Suprapubic skin (tissue), 4 donors: Measurements from ENCODE around the gene RASGEF1C.

ENCODE experiments used
- POLR2A ChIP-seq, 2 donors: fragments of 450-650 bp; IDR thresholded peaks; one replicate each; pipeline ENCODE4 v1.6.1; 2017; ENCODE audit warnings: antibody characterized with exemption in 2 of 2, mild to moderate bottlenecking in 2 of 2, moderate library complexity in 2 of 2
- POLR2AphosphoS5 ChIP-seq, 3 donors: sonication (generic); formaldehyde crosslinking; IDR thresholded peaks; one replicate each; pipeline ENCODE4 v1.6.1; 2017; ENCODE audit warnings: antibody characterized with exemption in 3 of 3
- TF ChIP-seq, protein P1 (sequence below), 2 donors: fragments of 200-600 bp in 1 of 2; fragments of 450-650 bp in 1 of 2; sonication (generic) in 1 of 2; IDR thresholded peaks; one replicate each; pipeline ENCODE4 v1.5.1; 2016 to 2019; ENCODE audit warnings: antibody characterized with exemption in 2 of 2, mild to moderate bottlenecking in 1 of 2, moderate library complexity in 1 of 2

DNA sequence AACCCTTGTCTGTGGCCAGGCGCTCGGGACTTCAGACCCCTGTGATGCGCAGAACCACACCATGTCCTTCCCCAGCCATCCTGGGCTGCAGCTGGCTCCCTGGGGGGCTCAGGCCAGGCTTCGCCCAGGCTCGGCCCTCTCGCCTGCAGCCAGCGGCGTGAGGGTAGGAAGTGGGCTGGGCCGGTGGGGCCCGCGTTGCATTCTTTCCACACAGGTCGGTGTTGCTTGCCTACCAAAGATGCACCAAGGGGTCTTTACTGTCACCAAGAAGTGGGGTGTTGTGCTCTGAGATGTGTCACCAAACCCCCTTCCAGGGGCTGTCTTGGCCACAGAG, 89.1 kb downstream of the RASGEF1C start:
- TF ChIP-seq, protein P1, sequence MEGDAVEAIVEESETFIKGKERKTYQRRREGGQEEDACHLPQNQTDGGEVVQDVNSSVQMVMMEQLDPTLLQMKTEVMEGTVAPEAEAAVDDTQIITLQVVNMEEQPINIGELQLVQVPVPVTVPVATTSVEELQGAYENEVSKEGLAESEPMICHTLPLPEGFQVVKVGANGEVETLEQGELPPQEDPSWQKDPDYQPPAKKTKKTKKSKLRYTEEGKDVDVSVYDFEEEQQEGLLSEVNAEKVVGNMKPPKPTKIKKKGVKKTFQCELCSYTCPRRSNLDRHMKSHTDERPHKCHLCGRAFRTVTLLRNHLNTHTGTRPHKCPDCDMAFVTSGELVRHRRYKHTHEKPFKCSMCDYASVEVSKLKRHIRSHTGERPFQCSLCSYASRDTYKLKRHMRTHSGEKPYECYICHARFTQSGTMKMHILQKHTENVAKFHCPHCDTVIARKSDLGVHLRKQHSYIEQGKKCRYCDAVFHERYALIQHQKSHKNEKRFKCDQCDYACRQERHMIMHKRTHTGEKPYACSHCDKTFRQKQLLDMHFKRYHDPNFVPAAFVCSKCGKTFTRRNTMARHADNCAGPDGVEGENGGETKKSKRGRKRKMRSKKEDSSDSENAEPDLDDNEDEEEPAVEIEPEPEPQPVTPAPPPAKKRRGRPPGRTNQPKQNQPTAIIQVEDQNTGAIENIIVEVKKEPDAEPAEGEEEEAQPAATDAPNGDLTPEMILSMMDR (IDR thresholded peaks at IDR 0.05) = no peak
- TF ChIP-seq POLR2AphosphoS5 (IDR thresholded peaks at IDR 0.05) = no peak
- TF ChIP-seq POLR2A (IDR thresholded peaks at IDR 0.05) = no peak
